Epithelial cell of esophagus (primary cell): ENCODE results near the gene SLN.

Source experiments
- DNase-seq: peaks from one replicate; pipeline ENCODE4 v3.0.0; 2010; ENCODE audit warnings: low read depth
- H3K4me3 ChIP-seq: 2 replicates; pipeline ENCODE4 v1.5.1; 2011; ENCODE audit warnings: mild to moderate bottlenecking, low read length, control low read depth
- TF ChIP-seq, protein P1 (sequence below): IDR thresholded peaks from 2 replicates; pipeline ENCODE4 v1.5.1; 2011; ENCODE audit warnings: low read depth, mild to moderate bottlenecking, low read length, control low read depth, inconsistent platforms; ENCODE audit not compliant: insufficient read depth; ENCODE audit errors: missing control alignments

Gene SLN

DNA sequence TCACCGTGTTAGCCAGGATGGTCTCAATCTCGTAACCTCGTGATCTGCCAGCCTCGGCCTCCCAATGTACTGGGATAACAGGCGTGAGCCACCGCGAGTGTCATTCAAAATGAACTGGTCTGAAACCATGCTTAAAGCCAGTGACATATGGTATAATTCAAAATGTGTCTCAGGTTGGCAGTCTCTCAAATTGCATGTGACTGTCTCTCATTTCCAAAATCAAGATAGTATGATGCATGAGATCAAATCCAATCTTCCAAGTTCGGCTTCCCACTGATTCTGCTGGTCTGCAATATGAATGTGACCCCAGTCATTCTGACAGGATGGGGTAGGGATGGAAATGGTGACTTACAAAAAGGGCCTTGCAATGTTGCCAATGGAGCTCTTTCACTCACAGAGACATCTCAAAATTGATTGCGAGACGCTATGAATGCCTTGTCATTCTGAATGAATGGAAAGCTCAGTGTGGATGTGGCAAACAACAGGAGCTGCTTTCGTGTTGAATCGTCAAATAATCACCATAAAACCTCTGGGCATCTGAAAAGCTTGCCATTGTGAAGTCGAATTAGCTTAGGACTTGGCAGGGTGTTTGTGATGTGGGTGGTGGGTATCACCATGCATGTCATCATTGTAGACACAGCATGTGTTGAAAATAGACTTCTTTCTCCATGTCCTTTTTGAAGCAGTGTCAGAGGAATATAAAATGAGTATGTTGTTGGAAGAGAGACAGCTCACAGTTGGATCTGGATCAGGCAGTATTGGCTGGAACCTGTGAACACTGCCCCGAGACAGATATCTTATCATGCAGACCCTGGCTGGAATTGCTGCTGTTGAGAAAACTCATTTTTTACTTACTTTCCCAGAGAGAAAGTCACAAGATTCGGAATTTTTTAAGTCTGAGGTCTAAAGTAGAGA is 12.2 kb downstream of the SLN start:
- no peak overlapping the region for H3K4me3 ChIP-seq
- TF ChIP-seq, protein P1, sequence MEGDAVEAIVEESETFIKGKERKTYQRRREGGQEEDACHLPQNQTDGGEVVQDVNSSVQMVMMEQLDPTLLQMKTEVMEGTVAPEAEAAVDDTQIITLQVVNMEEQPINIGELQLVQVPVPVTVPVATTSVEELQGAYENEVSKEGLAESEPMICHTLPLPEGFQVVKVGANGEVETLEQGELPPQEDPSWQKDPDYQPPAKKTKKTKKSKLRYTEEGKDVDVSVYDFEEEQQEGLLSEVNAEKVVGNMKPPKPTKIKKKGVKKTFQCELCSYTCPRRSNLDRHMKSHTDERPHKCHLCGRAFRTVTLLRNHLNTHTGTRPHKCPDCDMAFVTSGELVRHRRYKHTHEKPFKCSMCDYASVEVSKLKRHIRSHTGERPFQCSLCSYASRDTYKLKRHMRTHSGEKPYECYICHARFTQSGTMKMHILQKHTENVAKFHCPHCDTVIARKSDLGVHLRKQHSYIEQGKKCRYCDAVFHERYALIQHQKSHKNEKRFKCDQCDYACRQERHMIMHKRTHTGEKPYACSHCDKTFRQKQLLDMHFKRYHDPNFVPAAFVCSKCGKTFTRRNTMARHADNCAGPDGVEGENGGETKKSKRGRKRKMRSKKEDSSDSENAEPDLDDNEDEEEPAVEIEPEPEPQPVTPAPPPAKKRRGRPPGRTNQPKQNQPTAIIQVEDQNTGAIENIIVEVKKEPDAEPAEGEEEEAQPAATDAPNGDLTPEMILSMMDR: no peak
- no peak for DNase-seq

DNA sequence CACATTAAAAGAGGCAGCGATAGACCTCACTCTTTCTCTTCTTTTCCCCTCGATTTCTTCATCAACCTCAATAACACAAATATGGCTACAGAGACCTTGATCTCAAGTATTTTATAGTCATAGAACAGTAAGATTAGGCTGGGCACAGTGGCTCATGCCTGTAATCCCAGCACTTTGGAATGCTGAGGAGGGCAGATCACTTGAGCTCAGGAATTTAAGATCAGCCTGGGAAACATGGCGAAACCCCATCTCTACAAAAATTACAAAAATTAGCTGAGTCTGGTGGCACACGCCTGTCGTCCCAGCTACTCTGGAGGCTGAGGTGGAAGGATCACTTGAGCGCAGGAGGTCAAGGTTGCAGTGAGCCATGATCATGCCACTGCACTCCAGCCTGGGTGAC is 14.6 kb downstream of the SLN start:
- TF ChIP-seq, protein P1: no peak
- no peak overlapping the region for H3K4me3 ChIP-seq
- no peak for DNase-seq

DNA sequence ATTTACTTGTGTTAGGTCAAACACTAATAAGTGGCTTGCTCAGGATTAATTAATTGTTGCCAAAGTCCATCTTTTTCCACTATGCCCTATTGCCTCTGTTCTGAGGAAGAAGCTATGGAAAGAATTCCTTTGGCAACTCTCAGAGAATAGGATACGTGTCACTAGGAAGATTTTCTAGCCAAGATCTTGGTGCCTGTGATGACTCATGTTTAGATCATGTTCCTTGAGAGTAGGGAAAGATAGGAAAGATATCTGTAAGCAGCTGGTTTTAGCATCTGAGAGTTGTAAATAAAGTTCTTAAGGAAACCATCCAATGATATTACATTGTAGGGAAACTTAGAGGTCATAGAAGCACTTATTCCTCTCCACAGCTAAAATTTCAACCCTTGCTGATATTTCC is 15.7 kb downstream of the SLN start:
- TF ChIP-seq, protein P1: no peak
- no peak overlapping the region for H3K4me3 ChIP-seq
- peak; percentile 85 for DNase-seq

DNA sequence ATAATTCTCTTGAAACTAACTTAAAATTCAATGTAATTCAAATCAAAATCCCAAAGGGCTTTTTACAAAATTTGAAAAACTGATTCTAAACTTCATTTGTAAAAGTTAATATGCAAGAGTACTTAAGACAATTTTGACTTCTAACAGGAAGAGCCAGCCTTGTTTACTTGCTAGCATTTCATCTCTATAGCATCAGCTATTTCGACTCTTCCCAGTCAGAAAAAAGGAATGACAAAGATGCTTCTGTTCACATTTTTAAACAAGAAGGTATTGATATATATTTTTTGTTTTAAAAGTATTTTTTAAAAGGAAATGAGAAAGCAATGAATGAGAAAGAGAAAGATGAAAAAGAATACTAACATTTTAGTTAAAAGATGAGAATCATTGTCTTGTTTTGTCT is 16.4 kb downstream of the SLN start:
- no peak for DNase-seq
- TF ChIP-seq, protein P1: no peak

DNA sequence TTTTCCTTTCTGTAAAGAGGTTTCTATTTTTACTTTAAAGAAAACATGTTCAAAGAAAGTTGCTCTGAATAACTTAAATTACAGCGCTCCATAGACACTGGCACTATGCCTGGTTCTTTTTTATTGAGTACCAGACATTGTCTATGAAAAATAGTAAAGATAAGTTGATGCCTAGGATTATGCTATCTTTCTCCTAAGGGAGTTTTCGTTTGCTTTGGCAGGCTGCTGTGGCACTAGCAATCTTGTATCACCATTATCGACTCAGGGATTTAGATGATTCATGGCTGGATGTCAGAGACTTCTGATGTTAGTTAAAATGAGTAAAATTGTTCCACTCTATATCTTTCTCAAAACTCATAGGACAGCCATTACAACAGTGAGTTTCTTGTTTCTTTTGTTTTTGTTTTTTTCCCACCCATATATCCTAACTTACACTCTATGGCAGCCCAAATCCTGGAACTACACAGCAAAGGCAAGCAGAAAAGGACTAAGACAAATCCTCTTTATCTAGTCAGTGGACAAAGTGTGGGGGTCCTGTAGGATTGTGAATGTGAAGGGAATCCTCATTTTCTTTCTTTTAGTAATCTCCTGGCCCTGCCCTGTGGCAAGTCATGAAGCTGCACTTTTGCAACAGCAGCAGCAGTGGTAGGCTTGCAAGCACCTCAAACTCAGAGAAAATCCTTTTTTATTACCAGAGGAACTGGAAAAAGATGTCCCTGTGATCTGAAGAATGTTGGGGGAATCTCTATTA is 20.7 kb downstream of the SLN start:
- no peak overlapping the region for H3K4me3 ChIP-seq
- TF ChIP-seq, protein P1: no peak
- DNase-seq: peak; percentile 19

More for the DNA sequence above, 16.4 kb downstream of the SLN start:
- no peak overlapping the region for H3K4me3 ChIP-seq

DNA sequence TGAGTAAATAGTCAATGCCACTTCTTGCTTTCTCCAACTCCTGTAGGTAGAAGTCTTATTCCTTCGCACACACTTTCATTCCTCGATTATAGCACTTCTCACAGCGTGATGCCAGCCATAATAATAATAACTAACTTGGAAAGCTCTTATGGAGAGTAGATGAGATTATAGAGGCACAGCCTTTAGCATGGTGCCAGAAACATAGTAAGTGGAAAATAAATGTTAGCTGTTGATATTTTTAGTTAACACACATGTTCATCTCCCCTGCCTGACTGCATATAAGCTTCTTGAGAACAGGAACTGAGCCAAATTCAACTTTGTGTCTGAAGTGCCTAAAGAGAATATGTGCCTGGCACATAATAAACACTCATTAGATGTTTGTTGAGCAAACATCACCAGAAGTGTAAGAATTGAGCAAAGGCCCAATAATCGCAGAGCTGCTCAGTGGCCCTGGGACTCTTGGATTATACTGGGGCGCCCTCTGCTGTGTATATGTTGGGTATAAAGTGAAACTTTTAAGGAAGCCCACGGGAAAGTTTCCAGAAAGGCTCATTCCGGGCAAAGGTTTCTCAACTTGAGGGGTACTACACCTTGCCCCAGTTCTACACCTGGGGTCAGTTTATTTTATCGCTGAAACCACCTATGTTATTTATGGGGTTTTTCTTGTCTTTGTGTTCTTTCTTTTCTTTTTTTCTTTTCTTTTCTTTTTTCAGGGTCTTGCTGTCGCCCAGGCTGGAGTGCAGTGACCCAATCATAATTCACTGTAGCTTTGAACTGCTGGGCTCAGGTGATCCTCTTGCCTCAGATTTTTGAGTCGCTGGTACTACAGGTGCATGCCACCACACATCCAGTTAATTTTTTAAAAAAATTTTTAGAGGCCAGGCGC is 22.3 kb downstream of the SLN start:
- TF ChIP-seq, protein P1: peak; percentile 74
- DNase-seq: peak; percentile 69
- H3K4me3 ChIP-seq: no peak overlapping the region
